Measurements from ENCODE around the gene KIAA1671.

DNA sequence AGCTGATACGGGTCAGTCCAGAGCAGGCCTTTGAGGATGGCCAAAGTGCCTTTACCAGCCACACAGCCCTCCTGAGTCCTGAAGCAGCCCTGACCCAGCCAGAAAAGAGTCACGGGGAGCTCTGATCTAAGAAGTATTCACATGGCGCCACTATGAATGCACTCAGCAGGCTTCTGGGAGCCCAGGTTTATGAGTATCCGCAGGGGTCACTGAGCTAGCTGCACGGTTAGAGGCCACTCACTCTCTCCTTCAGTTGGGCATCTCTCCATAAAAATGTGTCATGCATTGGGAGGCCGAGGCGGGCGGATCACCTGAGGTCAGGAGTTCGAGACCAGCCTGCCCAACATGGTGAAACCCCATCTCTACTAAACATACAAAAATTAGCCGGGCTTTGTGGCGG lies 10.3 kb downstream of the KIAA1671 start:
- TF ChIP-seq POLR2A (IDR thresholded peaks at IDR 0.05): no peak
- TF ChIP-seq, protein P1, sequence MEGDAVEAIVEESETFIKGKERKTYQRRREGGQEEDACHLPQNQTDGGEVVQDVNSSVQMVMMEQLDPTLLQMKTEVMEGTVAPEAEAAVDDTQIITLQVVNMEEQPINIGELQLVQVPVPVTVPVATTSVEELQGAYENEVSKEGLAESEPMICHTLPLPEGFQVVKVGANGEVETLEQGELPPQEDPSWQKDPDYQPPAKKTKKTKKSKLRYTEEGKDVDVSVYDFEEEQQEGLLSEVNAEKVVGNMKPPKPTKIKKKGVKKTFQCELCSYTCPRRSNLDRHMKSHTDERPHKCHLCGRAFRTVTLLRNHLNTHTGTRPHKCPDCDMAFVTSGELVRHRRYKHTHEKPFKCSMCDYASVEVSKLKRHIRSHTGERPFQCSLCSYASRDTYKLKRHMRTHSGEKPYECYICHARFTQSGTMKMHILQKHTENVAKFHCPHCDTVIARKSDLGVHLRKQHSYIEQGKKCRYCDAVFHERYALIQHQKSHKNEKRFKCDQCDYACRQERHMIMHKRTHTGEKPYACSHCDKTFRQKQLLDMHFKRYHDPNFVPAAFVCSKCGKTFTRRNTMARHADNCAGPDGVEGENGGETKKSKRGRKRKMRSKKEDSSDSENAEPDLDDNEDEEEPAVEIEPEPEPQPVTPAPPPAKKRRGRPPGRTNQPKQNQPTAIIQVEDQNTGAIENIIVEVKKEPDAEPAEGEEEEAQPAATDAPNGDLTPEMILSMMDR (IDR thresholded peaks at IDR 0.05 in 4 of 5, conservative IDR thresholded peaks at IDR 0.05 in 1 of 5): no peak
